HEK293 (cell line): Measurements from ENCODE around the gene SLC13A3.

Source experiments
- BCL11A ChIP-seq: fragments of 450-650 bp; formaldehyde crosslinking; IDR thresholded peaks from 2 replicates; pipeline ENCODE4 v1.5.1; 2016; ENCODE audit warnings: low read depth, missing biosample characterization, missing genetic modification characterization
- PRDM1 ChIP-seq: fragments of 450-650 bp; formaldehyde crosslinking; IDR thresholded peaks from 2 replicates; pipeline ENCODE4; 2016; ENCODE audit warnings: missing biosample characterization, missing genetic modification characterization
- YY1 ChIP-seq: fragments of 450-650 bp; formaldehyde crosslinking; IDR thresholded peaks from 2 replicates; pipeline ENCODE4 v1.5.1; 2018; ENCODE audit warnings: missing biosample characterization, missing genetic modification characterization
- ZNF302 ChIP-seq: fragments of 450-650 bp; formaldehyde crosslinking; IDR thresholded peaks from 2 replicates; pipeline ENCODE4 v1.5.1; 2016; ENCODE audit warnings: missing biosample characterization, missing genetic modification characterization, low read depth
- ZNF529 ChIP-seq: fragments of 450-650 bp; formaldehyde crosslinking; IDR thresholded peaks from 2 replicates; pipeline ENCODE4 v1.5.1; 2017; ENCODE audit warnings: missing genetic modification characterization, missing biosample characterization; ENCODE audit not compliant: insufficient replicate concordance
- ZNF549 ChIP-seq: fragments of 450-650 bp; IDR thresholded peaks from 2 replicates; pipeline ENCODE4 v1.5.1; 2018; ENCODE audit warnings: missing biosample characterization, missing genetic modification characterization, mild to moderate bottlenecking, inconsistent platforms, moderate library complexity
- ZNF560 ChIP-seq: fragments of 450-650 bp; formaldehyde crosslinking; IDR thresholded peaks from 2 replicates; pipeline ENCODE4 v1.5.1; 2017; ENCODE audit warnings: missing biosample characterization, missing genetic modification characterization, borderline replicate concordance
- ZNF76 ChIP-seq: fragments of 450-650 bp; formaldehyde crosslinking; IDR thresholded peaks from 2 replicates; pipeline ENCODE4; 2016; ENCODE audit warnings: low read depth, missing biosample characterization, missing genetic modification characterization, borderline replicate concordance
- ZNF830 ChIP-seq: fragments of 450-650 bp; IDR thresholded peaks from 2 replicates; pipeline ENCODE4 v1.5.0; 2018; ENCODE audit warnings: missing biosample characterization, missing genetic modification characterization, low read depth, mild to moderate bottlenecking, moderate library complexity
- TF ChIP-seq, protein P1 (sequence below): fragments of 450-650 bp; formaldehyde crosslinking; IDR thresholded peaks from 2 replicates; pipeline ENCODE4 v1.5.1; 2016; ENCODE audit warnings: missing biosample characterization, missing genetic modification characterization
- TF ChIP-seq, protein P2 (sequence below): fragments of 450-650 bp; formaldehyde crosslinking; IDR thresholded peaks from 2 replicates; pipeline ENCODE4 v1.5.1; 2016; ENCODE audit warnings: missing biosample characterization, missing genetic modification characterization
- TF ChIP-seq, protein P3 (sequence below): fragments of 450-650 bp; formaldehyde crosslinking; IDR thresholded peaks from 2 replicates; pipeline ENCODE4 v1.5.1; 2016; ENCODE audit warnings: missing biosample characterization, missing genetic modification characterization, low read depth
- TF ChIP-seq, protein P4 (sequence below): fragments of 450-650 bp; formaldehyde crosslinking; IDR thresholded peaks from 2 replicates; pipeline ENCODE4 v1.5.1; 2017; ENCODE audit warnings: missing biosample characterization, mild to moderate bottlenecking, missing genetic modification characterization, moderate library complexity
- TF ChIP-seq, protein P5 (sequence below): fragments of 450-650 bp; formaldehyde crosslinking; conservative IDR thresholded peaks from 2 replicates; pipeline ENCODE4 v1.5.1; 2016; ENCODE audit warnings: low read depth, missing biosample characterization, missing genetic modification characterization

DNA sequence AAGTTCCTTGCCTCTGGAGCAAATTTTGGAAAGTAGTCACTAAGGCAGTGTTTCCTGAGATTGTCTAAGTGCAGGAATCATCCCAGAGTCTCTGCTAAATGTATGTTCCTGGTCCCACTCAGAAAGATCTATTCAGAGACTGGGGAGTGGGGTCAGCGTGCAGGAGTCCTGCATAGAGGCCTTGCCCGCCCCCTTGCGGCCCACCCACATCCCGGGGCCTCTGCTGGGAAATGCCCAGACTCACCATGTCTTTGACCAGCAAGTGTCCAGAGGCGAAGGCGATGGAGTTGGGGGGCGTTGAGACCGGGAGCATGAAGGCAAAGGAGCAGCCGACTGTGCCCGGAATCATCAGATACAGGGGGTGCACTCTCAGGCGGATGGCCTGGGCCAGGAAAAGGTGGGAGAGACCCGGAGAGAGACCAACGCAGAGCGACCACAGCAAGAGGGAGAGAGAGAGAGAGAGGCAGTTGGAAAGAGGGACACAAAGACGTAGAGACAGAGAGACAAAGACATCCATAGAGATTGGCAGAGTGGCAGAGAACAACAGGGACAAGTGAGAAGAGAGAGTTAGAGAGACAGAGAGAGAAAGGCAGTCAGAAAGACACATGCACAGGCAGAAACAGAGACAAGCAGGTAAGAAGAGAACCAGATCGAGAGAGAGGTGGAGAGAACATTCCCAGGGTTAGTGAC lies 87.9 kb downstream of the SLC13A3 start:
- TF ChIP-seq, protein P1, sequence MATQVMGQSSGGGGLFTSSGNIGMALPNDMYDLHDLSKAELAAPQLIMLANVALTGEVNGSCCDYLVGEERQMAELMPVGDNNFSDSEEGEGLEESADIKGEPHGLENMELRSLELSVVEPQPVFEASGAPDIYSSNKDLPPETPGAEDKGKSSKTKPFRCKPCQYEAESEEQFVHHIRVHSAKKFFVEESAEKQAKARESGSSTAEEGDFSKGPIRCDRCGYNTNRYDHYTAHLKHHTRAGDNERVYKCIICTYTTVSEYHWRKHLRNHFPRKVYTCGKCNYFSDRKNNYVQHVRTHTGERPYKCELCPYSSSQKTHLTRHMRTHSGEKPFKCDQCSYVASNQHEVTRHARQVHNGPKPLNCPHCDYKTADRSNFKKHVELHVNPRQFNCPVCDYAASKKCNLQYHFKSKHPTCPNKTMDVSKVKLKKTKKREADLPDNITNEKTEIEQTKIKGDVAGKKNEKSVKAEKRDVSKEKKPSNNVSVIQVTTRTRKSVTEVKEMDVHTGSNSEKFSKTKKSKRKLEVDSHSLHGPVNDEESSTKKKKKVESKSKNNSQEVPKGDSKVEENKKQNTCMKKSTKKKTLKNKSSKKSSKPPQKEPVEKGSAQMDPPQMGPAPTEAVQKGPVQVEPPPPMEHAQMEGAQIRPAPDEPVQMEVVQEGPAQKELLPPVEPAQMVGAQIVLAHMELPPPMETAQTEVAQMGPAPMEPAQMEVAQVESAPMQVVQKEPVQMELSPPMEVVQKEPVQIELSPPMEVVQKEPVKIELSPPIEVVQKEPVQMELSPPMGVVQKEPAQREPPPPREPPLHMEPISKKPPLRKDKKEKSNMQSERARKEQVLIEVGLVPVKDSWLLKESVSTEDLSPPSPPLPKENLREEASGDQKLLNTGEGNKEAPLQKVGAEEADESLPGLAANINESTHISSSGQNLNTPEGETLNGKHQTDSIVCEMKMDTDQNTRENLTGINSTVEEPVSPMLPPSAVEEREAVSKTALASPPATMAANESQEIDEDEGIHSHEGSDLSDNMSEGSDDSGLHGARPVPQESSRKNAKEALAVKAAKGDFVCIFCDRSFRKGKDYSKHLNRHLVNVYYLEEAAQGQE (tag by site-specific recombination) = no peak
- TF ChIP-seq, protein P2, sequence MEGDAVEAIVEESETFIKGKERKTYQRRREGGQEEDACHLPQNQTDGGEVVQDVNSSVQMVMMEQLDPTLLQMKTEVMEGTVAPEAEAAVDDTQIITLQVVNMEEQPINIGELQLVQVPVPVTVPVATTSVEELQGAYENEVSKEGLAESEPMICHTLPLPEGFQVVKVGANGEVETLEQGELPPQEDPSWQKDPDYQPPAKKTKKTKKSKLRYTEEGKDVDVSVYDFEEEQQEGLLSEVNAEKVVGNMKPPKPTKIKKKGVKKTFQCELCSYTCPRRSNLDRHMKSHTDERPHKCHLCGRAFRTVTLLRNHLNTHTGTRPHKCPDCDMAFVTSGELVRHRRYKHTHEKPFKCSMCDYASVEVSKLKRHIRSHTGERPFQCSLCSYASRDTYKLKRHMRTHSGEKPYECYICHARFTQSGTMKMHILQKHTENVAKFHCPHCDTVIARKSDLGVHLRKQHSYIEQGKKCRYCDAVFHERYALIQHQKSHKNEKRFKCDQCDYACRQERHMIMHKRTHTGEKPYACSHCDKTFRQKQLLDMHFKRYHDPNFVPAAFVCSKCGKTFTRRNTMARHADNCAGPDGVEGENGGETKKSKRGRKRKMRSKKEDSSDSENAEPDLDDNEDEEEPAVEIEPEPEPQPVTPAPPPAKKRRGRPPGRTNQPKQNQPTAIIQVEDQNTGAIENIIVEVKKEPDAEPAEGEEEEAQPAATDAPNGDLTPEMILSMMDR (tag by site-specific recombination) = no peak
- TF ChIP-seq YY1 (tag by site-specific recombination) (no peak), ZNF302 (tag by site-specific recombination) (no peak), ZNF560 (tag by site-specific recombination) (no peak), ZNF76 (no peak), BCL11A (tag by site-specific recombination) (no peak), ZNF529 (tag by site-specific recombination) (no peak), PRDM1 (tag by site-specific recombination) (no peak), ZNF830 (tag by site-specific recombination) (no peak), ZNF549 (tag by site-specific recombination) (no peak)
- TF ChIP-seq, protein P3, sequence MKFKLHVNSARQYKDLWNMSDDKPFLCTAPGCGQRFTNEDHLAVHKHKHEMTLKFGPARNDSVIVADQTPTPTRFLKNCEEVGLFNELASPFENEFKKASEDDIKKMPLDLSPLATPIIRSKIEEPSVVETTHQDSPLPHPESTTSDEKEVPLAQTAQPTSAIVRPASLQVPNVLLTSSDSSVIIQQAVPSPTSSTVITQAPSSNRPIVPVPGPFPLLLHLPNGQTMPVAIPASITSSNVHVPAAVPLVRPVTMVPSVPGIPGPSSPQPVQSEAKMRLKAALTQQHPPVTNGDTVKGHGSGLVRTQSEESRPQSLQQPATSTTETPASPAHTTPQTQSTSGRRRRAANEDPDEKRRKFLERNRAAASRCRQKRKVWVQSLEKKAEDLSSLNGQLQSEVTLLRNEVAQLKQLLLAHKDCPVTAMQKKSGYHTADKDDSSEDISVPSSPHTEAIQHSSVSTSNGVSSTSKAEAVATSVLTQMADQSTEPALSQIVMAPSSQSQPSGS = no peak
- TF ChIP-seq, protein P4, sequence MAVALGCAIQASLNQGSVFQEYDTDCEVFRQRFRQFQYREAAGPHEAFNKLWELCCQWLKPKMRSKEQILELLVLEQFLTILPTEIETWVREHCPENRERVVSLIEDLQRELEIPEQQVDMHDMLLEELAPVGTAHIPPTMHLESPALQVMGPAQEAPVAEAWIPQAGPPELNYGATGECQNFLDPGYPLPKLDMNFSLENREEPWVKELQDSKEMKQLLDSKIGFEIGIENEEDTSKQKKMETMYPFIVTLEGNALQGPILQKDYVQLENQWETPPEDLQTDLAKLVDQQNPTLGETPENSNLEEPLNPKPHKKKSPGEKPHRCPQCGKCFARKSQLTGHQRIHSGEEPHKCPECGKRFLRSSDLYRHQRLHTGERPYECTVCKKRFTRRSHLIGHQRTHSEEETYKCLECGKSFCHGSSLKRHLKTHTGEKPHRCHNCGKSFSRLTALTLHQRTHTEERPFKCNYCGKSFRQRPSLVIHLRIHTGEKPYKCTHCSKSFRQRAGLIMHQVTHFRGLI (tag by site-specific recombination) = no peak
- TF ChIP-seq, protein P5, sequence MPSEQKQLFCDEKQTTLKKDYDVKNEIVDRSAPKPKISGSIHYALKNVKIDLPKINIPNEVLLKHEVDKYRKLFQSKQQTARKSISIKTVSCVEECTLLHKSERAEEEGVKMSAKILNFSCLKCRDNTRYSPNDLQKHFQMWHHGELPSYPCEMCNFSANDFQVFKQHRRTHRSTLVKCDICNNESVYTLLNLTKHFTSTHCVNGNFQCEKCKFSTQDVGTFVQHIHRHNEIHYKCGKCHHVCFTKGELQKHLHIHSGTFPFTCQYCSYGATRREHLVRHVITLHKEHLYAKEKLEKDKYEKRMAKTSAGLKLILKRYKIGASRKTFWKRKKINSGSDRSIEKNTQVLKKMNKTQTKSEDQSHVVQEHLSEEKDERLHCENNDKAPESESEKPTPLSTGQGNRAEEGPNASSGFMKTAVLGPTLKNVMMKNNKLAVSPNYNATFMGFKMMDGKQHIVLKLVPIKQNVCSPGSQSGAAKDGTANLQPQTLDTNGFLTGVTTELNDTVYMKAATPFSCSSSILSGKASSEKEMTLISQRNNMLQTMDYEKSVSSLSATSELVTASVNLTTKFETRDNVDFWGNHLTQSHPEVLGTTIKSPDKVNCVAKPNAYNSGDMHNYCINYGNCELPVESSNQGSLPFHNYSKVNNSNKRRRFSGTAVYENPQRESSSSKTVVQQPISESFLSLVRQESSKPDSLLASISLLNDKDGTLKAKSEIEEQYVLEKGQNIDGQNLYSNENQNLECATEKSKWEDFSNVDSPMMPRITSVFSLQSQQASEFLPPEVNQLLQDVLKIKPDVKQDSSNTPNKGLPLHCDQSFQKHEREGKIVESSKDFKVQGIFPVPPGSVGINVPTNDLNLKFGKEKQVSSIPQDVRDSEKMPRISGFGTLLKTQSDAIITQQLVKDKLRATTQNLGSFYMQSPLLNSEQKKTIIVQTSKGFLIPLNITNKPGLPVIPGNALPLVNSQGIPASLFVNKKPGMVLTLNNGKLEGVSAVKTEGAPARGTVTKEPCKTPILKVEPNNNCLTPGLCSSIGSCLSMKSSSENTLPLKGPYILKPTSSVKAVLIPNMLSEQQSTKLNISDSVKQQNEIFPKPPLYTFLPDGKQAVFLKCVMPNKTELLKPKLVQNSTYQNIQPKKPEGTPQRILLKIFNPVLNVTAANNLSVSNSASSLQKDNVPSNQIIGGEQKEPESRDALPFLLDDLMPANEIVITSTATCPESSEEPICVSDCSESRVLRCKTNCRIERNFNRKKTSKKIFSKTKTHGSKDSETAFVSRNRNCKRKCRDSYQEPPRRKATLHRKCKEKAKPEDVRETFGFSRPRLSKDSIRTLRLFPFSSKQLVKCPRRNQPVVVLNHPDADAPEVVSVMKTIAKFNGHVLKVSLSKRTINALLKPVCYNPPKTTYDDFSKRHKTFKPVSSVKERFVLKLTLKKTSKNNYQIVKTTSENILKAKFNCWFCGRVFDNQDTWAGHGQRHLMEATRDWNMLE (tag by site-specific recombination) = no peak
